Activated T-cell treated with anti-CD3 and anti-CD28 coated beads, Interleukin-2, amount 50 U/mL, for 4 hours (primary cell): Measurements from ENCODE around the gene TGFBR3L. TPM values are rescaled to one million over a fixed set of nuclear protein-coding genes. Genes with fewer than 3 reads are reported as not detected.

Source experiments
- ATAC-seq, 2 donors: fragments of 200-7000 bp; cut with Tn5 transposase; one replicate each; pipeline ENCODE4 v1.10.0; 2021
- DNase-seq: peaks from one replicate; pipeline ENCODE4 v3.0.0-alpha.2; 2020
- H3K27me3 Mint-ChIP-seq: one replicate; pipeline ENCODE4 v1.8.0; 2021; ENCODE audit warnings: low read depth, mixed read lengths
- H3K36me3 Mint-ChIP-seq: one replicate; pipeline ENCODE4 v1.8.0; 2022; ENCODE audit warnings: mixed read lengths; ENCODE audit not compliant: insufficient read depth
- H3K4me1 Mint-ChIP-seq: one replicate; pipeline ENCODE4 v1.8.0; 2021; ENCODE audit warnings: low read depth, mixed read lengths
- H3K4me3 Mint-ChIP-seq: one replicate; pipeline ENCODE4 v1.8.0; 2021; ENCODE audit warnings: mild to moderate bottlenecking, moderate library complexity, mixed read lengths
- H3K9me3 Mint-ChIP-seq: one replicate; pipeline ENCODE4 v1.8.0; 2021; ENCODE audit warnings: mixed read lengths
- total RNA-seq, 3 donors: library from RNA; stranded (reverse); gene quantifications; one replicate each; pipeline ENCODE4 v1.2.1, GENCODE V29; 2021

Gene TGFBR3L
- total RNA-seq, 3 donors from 2014 or later: 0.74 to 2.4 (median 1.4) TPM

DNA sequence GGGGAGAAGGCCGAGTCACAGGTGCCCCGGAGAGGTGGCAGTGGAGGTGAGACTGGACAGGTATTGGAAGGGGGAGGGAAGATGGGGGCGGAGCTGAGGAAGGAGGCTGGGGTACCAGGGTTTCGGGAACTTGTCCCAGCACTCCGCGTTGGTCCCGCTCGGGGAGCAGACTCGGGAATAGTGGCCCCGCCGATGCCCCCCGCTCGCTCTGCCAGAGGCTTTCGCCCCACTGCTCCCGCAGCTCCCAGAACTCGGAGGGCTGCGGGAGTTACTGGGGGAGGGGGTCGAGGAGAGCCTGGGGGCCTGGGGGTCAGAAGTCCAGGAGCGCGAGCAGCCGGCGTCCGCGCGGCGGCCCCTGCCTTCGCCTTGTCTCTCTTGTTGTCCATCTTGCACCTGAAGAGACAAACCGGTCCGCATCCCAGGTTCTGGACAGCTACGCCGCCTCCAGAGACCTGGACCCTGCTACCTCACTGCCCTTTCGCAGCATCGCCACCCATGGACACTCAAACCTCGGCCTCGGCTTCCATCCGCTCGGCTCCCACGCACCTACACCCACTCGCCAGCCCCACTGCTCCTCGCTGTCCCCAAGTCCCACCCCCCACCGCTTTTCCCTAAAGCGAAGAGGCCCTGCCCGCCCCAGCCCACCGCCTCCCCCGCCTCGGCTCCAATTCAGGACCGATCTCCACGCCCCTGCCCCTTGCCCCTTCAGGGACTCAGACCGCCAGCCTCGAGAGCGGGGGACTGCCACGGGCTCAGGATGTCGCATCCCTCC is 41.1 kb upstream of the TGFBR3L start:
- ATAC-seq (no peak), DNase-seq (no peak)
- Mint-ChIP-seq H3K4me3 (peak overlapping the region; percentile 53), H3K27me3 (peaks cover 26% of the 10 kb centered on the region), H3K9me3 (no peaks in the 10 kb centered on the region), H3K36me3 (no peaks in the 10 kb centered on the region), H3K4me1 (peaks cover 22% of the 10 kb centered on the region)

- H3K4me3 Mint-ChIP-seq: peak within 1 kb of the TSS; percentile 53
- peaks cover 26% of the 10 kb centered on the region for H3K27me3 Mint-ChIP-seq
- H3K36me3 Mint-ChIP-seq: no peaks in the 10 kb centered on the region
- H3K4me1 Mint-ChIP-seq: peaks cover 18% of the 10 kb centered on the region
- no peak for DNase-seq
- peak in 1 of 2 donors; percentile 25 for ATAC-seq
- H3K9me3 Mint-ChIP-seq: no peaks in the 10 kb centered on the region
Measured at GRCh38 chr19:7874076-7874896, 40.3 kb upstream of the TGFBR3L start, which contains the start of gene PRR36. PRR36 (minus strand) TSS chr19:7874390; CDS start chr19:7873689, 701 bp downstream.

GRCh38 chr19:7874897-7875273 is 39.7 kb upstream of the TGFBR3L start:
- ATAC-seq (no peak), DNase-seq (no peak)
- peaks cover 18% of the 10 kb centered on the region for H3K4me1 Mint-ChIP-seq
- peaks cover 26% of the 10 kb centered on the region for H3K27me3 Mint-ChIP-seq
- no peak overlapping the region for H3K4me3 Mint-ChIP-seq
- H3K9me3 Mint-ChIP-seq: no peaks in the 10 kb centered on the region
- no peaks in the 10 kb centered on the region for H3K36me3 Mint-ChIP-seq

DNA sequence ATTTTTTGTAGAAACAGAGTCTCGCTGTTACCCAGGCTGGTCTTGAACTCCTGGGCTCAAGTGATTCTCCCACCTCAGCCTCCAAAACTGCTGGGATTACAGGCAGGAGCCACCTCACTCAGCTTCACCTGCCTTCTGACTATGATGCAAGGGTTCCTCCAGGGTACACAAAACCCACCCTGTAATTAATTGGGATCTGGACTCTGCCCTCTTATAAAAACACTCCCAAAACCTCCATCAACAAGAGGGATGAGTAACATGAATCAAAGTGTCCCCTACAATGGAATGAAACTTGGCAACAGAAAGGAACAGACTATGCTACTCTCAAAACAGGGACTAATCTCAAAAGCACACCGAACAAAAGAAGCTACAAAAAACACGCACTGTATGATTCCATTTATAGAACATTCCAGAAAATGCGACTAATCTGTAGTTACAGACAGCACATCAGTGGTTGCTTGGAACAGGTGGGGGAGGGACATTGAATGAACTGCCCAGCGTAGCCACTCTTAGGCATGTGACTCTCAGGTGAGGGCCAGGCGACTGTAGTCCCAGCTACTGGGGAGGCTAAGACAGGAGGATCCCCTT is 37.3 kb upstream of the TGFBR3L start:
- H3K36me3 Mint-ChIP-seq: no peaks in the 10 kb centered on the region
- peaks cover 5% of the 10 kb centered on the region for H3K4me1 Mint-ChIP-seq
- peaks cover 14% of the 10 kb centered on the region for H3K27me3 Mint-ChIP-seq
- no peak overlapping the region for H3K4me3 Mint-ChIP-seq
- ATAC-seq (no peak), DNase-seq (no peak)
- H3K9me3 Mint-ChIP-seq: no peaks in the 10 kb centered on the region

- H3K27me3 Mint-ChIP-seq: peaks cover 5% of the 10 kb centered on the region
- no peaks in the 10 kb centered on the region for H3K36me3 Mint-ChIP-seq
- ATAC-seq (no peak), DNase-seq (no peak)
- no peak overlapping the region for H3K4me3 Mint-ChIP-seq
- H3K9me3 Mint-ChIP-seq: no peaks in the 10 kb centered on the region
- peaks cover 3% of the 10 kb centered on the region for H3K4me1 Mint-ChIP-seq
Measured at GRCh38 chr19:7879111-7879807, 35.4 kb upstream of the TGFBR3L start.

- no peaks in the 10 kb centered on the region for H3K36me3 Mint-ChIP-seq
Measured at GRCh38 chr19:7879836-7880235, 34.8 kb upstream of the TGFBR3L start.

DNA sequence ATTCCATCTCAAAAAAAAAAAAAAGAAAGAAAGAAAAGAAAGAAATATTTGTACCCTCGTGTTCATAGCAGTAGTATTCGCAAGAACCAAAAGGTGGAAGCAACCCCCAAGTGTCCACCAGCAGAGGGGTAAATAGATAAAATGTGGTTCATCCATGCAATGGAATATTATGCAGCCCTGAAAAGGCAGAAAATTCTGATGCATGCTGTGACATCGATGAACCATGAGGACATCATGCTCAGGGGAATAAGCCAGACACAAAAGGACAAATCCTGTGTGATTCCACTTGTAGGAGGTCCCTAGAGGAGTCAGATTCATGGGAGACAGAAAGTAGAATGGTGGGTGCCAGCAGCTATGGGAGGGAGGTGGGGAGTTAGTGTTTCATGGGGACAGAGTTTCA is 32.7 kb upstream of the TGFBR3L start:
- no peaks in the 10 kb centered on the region for H3K9me3 Mint-ChIP-seq
- no peak for ATAC-seq
- H3K4me3 Mint-ChIP-seq: no peak overlapping the region
- no peaks in the 10 kb centered on the region for H3K36me3 Mint-ChIP-seq
- DNase-seq: no peak
- H3K4me1 Mint-ChIP-seq: no peaks in the 10 kb centered on the region
- no peaks in the 10 kb centered on the region for H3K27me3 Mint-ChIP-seq

More at GRCh38 chr19:7879836-7880235, 34.8 kb upstream of the TGFBR3L start:
- ATAC-seq (no peak), DNase-seq (no peak)
- Mint-ChIP-seq H3K27me3 (peaks cover 3% of the 10 kb centered on the region), H3K4me1 (no peaks in the 10 kb centered on the region), H3K9me3 (no peaks in the 10 kb centered on the region), H3K4me3 (no peak overlapping the region)

GRCh38 chr19:7883105-7883504 is 31.5 kb upstream of the TGFBR3L start:
- no peaks in the 10 kb centered on the region for H3K9me3 Mint-ChIP-seq
- no peaks in the 10 kb centered on the region for H3K4me1 Mint-ChIP-seq
- no peak for DNase-seq
- no peak for ATAC-seq
- H3K4me3 Mint-ChIP-seq: no peak overlapping the region
- peaks cover 8% of the 10 kb centered on the region for H3K27me3 Mint-ChIP-seq
- no peaks in the 10 kb centered on the region for H3K36me3 Mint-ChIP-seq

- Mint-ChIP-seq H3K4me1 (no peaks in the 10 kb centered on the region), H3K27me3 (peaks cover 12% of the 10 kb centered on the region), H3K4me3 (no peak overlapping the region), H3K36me3 (no peaks in the 10 kb centered on the region), H3K9me3 (no peaks in the 10 kb centered on the region)
- ATAC-seq: no peak
- no peak for DNase-seq
Measured at GRCh38 chr19:7883796-7884570, 30.6 kb upstream of the TGFBR3L start.

GRCh38 chr19:7885818-7886217 is 28.8 kb upstream of the TGFBR3L start:
- no peak overlapping the region for H3K4me3 Mint-ChIP-seq
- H3K36me3 Mint-ChIP-seq: no peaks in the 10 kb centered on the region
- H3K4me1 Mint-ChIP-seq: no peaks in the 10 kb centered on the region
- no peaks in the 10 kb centered on the region for H3K9me3 Mint-ChIP-seq
- peaks cover 18% of the 10 kb centered on the region for H3K27me3 Mint-ChIP-seq
- ATAC-seq (no peak), DNase-seq (no peak)

DNA sequence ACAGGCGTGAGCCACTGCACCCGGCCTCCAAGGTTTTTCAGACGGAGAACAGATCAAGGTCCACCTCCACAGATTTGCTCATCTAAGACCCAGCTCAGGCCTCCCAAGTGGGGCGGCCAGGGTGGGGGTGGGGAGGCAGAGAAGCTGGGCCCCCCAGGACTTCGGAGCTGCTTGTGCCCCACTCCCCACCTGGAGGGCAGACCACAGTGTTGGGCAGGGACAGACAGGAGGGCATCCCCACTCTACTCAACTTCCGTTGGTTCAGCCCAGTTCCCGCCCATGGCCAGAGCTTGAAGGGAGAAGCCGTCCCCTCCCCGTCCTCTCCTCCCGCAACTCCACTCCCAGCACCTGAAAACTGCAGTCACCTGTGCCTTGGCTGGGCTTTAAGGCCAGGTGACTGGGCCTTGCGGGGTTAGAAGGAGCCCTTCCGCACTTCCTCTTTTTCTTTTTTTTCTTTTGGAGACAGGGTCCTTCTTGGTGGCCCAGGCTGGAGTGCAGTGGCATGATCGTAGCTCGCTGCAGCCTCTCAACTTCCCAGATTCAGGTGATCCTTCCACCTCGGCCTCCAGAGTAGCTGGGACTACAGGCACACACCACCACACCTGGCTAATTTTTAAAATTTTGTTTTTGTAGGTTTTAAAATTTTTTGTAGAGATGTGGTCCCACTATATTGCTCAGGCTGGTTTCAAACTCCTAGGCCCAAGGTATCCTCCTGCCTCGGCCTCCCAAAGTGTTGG is 27.1 kb upstream of the TGFBR3L start:
- peaks cover 23% of the 10 kb centered on the region for H3K27me3 Mint-ChIP-seq
- H3K9me3 Mint-ChIP-seq: no peaks in the 10 kb centered on the region
- no peak for ATAC-seq
- H3K4me3 Mint-ChIP-seq: no peak overlapping the region
- H3K4me1 Mint-ChIP-seq: no peaks in the 10 kb centered on the region
- H3K36me3 Mint-ChIP-seq: no peaks in the 10 kb centered on the region
- no peak for DNase-seq

- peak; percentile 95 to 98 for ATAC-seq
- Mint-ChIP-seq H3K36me3 (no peaks in the 10 kb centered on the region), H3K4me3 (no peak within 1 kb of the TSS), H3K9me3 (no peaks in the 10 kb centered on the region), H3K27me3 (peaks cover 23% of the 10 kb centered on the region), H3K4me1 (no peaks in the 10 kb centered on the region)
- DNase-seq: peak; percentile 41
Measured at GRCh38 chr19:7888145-7888825, 26.3 kb upstream of the TGFBR3L start, which contains the start of gene LRRC8E. LRRC8E (plus strand) TSS chr19:7888510; CDS start chr19:7895604, 7,094 bp downstream.
